GM15510 (cell line): ENCODE data around the gene FLNA.

Source experiments
- POLR2A ChIP-seq: IDR thresholded peaks from 3 replicates; pipeline ENCODE4 v1.6.1; 2011; ENCODE audit warnings: borderline replicate concordance; ENCODE audit not compliant: insufficient read length; ENCODE audit errors: extremely low read depth

FLNA gene

GRCh38 chrX:154374313-154375155, at the start of gene FLNA:
TSS of gene FLNA (minus strand) at chrX:154374634. CDS start at chrX:154371245, 3,389 bp downstream.
- TF ChIP-seq POLR2A = peak; percentile 32

GRCh38 chrX:154420402-154420756, 45.9 kb upstream of the FLNA start:
- no peak for TF ChIP-seq POLR2A

GRCh38 chrX:154419688-154420401, 45.4 kb upstream of the FLNA start:
- no peak for TF ChIP-seq POLR2A

- TF ChIP-seq POLR2A = no peak
Measured at GRCh38 chrX:154419189-154419588, 44.8 kb upstream of the FLNA start.

GRCh38 chrX:154417157-154417556, 42.7 kb upstream of the FLNA start:
- TF ChIP-seq POLR2A = no peak

- TF ChIP-seq POLR2A = no peak
Measured at GRCh38 chrX:154413142-154413541, 38.7 kb upstream of the FLNA start.

- TF ChIP-seq POLR2A = no peak
Measured at GRCh38 chrX:154412468-154412867, 38.0 kb upstream of the FLNA start.

- TF ChIP-seq POLR2A = peak; percentile 57
Measured at GRCh38 chrX:154411981-154412340, 37.5 kb upstream of the FLNA start.

GRCh38 chrX:154409222-154409871, 34.9 kb upstream of the FLNA start, which contains the start of gene DNASE1L1:
TSS of gene DNASE1L1 (minus strand) at chrX:154409254. CDS start at chrX:154405568, 3,686 bp downstream.
- peak; percentile 23 for TF ChIP-seq POLR2A

GRCh38 chrX:154408659-154409221, 34.3 kb upstream of the FLNA start:
- TF ChIP-seq POLR2A = no peak

- TF ChIP-seq POLR2A = no peak
Measured at GRCh38 chrX:154404625-154405192, 30.3 kb upstream of the FLNA start.

GRCh38 chrX:154403858-154404257, 29.4 kb upstream of the FLNA start:
- TF ChIP-seq POLR2A = no peak

GRCh38 chrX:154403192-154403591, 28.8 kb upstream of the FLNA start:
- TF ChIP-seq POLR2A = no peak

GRCh38 chrX:154402622-154403127, 28.2 kb upstream of the FLNA start:
- no peak for TF ChIP-seq POLR2A
